Activated naive CD8-positive, alpha-beta T cell treated with anti-CD3 and anti-CD28 coated beads for 36 hours (primary cell): Measurements from ENCODE around the gene ZNF683. TPM values are rescaled to one million over a fixed set of nuclear protein-coding genes. Genes with fewer than 3 reads are reported as not detected.
"Not testable (repeated sequence)": the region's sequence is repeated elsewhere in the genome, so short reads cannot be mapped to it uniquely, and the experiment has no call there.

Experiments
- DNase-seq: peaks from one replicate; pipeline ENCODE4 v3.0.0; 2021
- H3K27ac Mint-ChIP-seq: one replicate; pipeline ENCODE4 v1.8.0; 2022; ENCODE audit warnings: mild to moderate bottlenecking, moderate library complexity, mixed read lengths
- H3K27me3 Mint-ChIP-seq: one replicate; pipeline ENCODE4 v1.8.0; 2022; ENCODE audit warnings: mild to moderate bottlenecking, mixed read lengths
- H3K36me3 Mint-ChIP-seq: one replicate; pipeline ENCODE4 v1.8.0; 2021; ENCODE audit warnings: mild to moderate bottlenecking, mixed read lengths
- H3K4me1 Mint-ChIP-seq: one replicate; pipeline ENCODE4 v1.8.0; 2021; ENCODE audit warnings: mixed read lengths
- H3K4me3 Mint-ChIP-seq: one replicate; pipeline ENCODE4 v1.8.0; 2022; ENCODE audit warnings: mild to moderate bottlenecking, moderate library complexity, mixed read lengths
- H3K9me3 Mint-ChIP-seq: one replicate; pipeline ENCODE4 v1.8.0; 2022; ENCODE audit warnings: mixed read lengths
- total RNA-seq, 2 experiments: library from RNA; stranded (reverse); gene quantifications; one replicate each; pipeline ENCODE4 v1.2.3, GENCODE V29; 2021

ZNF683 gene
- total RNA-seq, 2 experiments from 2014 or later, result 0.27 to 0.32 TPM

GRCh38 chr1:26399034-26399433 is 26.5 kb upstream of the ZNF683 start:
- Mint-ChIP-seq H3K9me3 (no peaks in the 10 kb centered on the region), H3K4me3 (no peak overlapping the region), H3K27me3 (peaks cover 15% of the 10 kb centered on the region), H3K36me3 (no peaks in the 10 kb centered on the region), H3K27ac (no peak overlapping the region), H3K4me1 (peaks cover 6% of the 10 kb centered on the region)
- no peak for DNase-seq

- H3K27me3 Mint-ChIP-seq, result no peaks in the 10 kb centered on the region
- no peaks in the 10 kb centered on the region for H3K9me3 Mint-ChIP-seq
- H3K36me3 Mint-ChIP-seq, result no peaks in the 10 kb centered on the region
- H3K4me3 Mint-ChIP-seq, result no peak overlapping the region
- no peak overlapping the region for H3K27ac Mint-ChIP-seq
- peaks cover 19% of the 10 kb centered on the region for H3K4me1 Mint-ChIP-seq
- DNase-seq, result no peak
Observed at GRCh38 chr1:26395754-26396153, 23.2 kb upstream of the ZNF683 start.

GRCh38 chr1:26391450-26391849 is 18.9 kb upstream of the ZNF683 start:
- no peak overlapping the region for H3K4me3 Mint-ChIP-seq
- H3K4me1 Mint-ChIP-seq, result peaks cover 41% of the 10 kb centered on the region
- H3K27me3 Mint-ChIP-seq, result no peaks in the 10 kb centered on the region
- H3K36me3 Mint-ChIP-seq, result no peaks in the 10 kb centered on the region
- H3K27ac Mint-ChIP-seq, result no peak overlapping the region
- no peaks in the 10 kb centered on the region for H3K9me3 Mint-ChIP-seq
- DNase-seq, result peak; percentile 42

- Mint-ChIP-seq H3K4me3 (no peak overlapping the region), H3K27me3 (no peaks in the 10 kb centered on the region), H3K36me3 (no peaks in the 10 kb centered on the region), H3K27ac (peak overlapping the region; percentile 22), H3K9me3 (no peaks in the 10 kb centered on the region), H3K4me1 (peaks cover 50% of the 10 kb centered on the region)
- DNase-seq, result no peak
Observed at GRCh38 chr1:26389604-26390247, 17.2 kb upstream of the ZNF683 start.

GRCh38 chr1:26388791-26389445 is 16.4 kb upstream of the ZNF683 start:
- DNase-seq, result no peak
- no peak overlapping the region for H3K27ac Mint-ChIP-seq
- H3K9me3 Mint-ChIP-seq, result no peaks in the 10 kb centered on the region
- no peak overlapping the region for H3K4me3 Mint-ChIP-seq
- H3K27me3 Mint-ChIP-seq, result no peaks in the 10 kb centered on the region
- H3K36me3 Mint-ChIP-seq, result no peaks in the 10 kb centered on the region
- peaks cover 55% of the 10 kb centered on the region for H3K4me1 Mint-ChIP-seq

- Mint-ChIP-seq H3K4me1 (peaks cover 55% of the 10 kb centered on the region), H3K36me3 (no peaks in the 10 kb centered on the region)
Observed at GRCh38 chr1:26387447-26387846, 14.9 kb upstream of the ZNF683 start.

GRCh38 chr1:26385063-26385462 is 12.5 kb upstream of the ZNF683 start:
- Mint-ChIP-seq H3K4me1 (peaks cover 43% of the 10 kb centered on the region), H3K4me3 (peak overlapping the region; percentile 10)
- H3K9me3 Mint-ChIP-seq, H3K36me3 Mint-ChIP-seq, H3K27me3 Mint-ChIP-seq, H3K27ac Mint-ChIP-seq, DNase-seq: not testable (repeated sequence)

More at GRCh38 chr1:26387447-26387846, 14.9 kb upstream of the ZNF683 start:
- H3K9me3 Mint-ChIP-seq, result no peaks in the 10 kb centered on the region
- no peak overlapping the region for H3K4me3 Mint-ChIP-seq
- H3K27ac Mint-ChIP-seq, result no peak overlapping the region
- no peak for DNase-seq
- H3K27me3 Mint-ChIP-seq, result no peaks in the 10 kb centered on the region

GRCh38 chr1:26384076-26384475 is 11.5 kb upstream of the ZNF683 start:
- Mint-ChIP-seq H3K4me1 (peaks cover 37% of the 10 kb centered on the region), H3K4me3 (no peak overlapping the region), H3K27me3 (no peaks in the 10 kb centered on the region), H3K36me3 (no peaks in the 10 kb centered on the region), H3K27ac (peak overlapping the region; percentile 0), H3K9me3 (no peaks in the 10 kb centered on the region)
- DNase-seq, result no peak

- Mint-ChIP-seq H3K27ac (no peak overlapping the region), H3K4me3 (no peak overlapping the region), H3K27me3 (no peaks in the 10 kb centered on the region), H3K9me3 (peaks cover 3% of the 10 kb centered on the region), H3K36me3 (peaks cover 4% of the 10 kb centered on the region), H3K4me1 (peaks cover 50% of the 10 kb centered on the region)
- DNase-seq, result no peak
Observed at GRCh38 chr1:26378879-26379251, 6.3 kb upstream of the ZNF683 start.

- H3K36me3 Mint-ChIP-seq, result peaks cover 4% of the 10 kb centered on the region
- H3K27me3 Mint-ChIP-seq, result no peaks in the 10 kb centered on the region
- peak; percentile 83 for DNase-seq
- H3K4me1 Mint-ChIP-seq, result peaks cover 56% of the 10 kb centered on the region
- H3K9me3 Mint-ChIP-seq, result peaks cover 3% of the 10 kb centered on the region
- H3K4me3 Mint-ChIP-seq, result peak overlapping the region; percentile 50
- H3K27ac Mint-ChIP-seq, result peak overlapping the region; percentile 89
Observed at GRCh38 chr1:26378088-26378878, 5.7 kb upstream of the ZNF683 start.

GRCh38 chr1:26376050-26376449 is 3.5 kb upstream of the ZNF683 start:
- H3K36me3 Mint-ChIP-seq, result peaks cover 5% of the 10 kb centered on the region
- H3K4me1 Mint-ChIP-seq, result peaks cover 67% of the 10 kb centered on the region
- no peak overlapping the region for H3K4me3 Mint-ChIP-seq
- H3K27ac Mint-ChIP-seq, result no peak overlapping the region
- no peaks in the 10 kb centered on the region for H3K27me3 Mint-ChIP-seq
- peaks cover 4% of the 10 kb centered on the region for H3K9me3 Mint-ChIP-seq
- DNase-seq, result no peak

GRCh38 chr1:26375081-26375480 is 2.5 kb upstream of the ZNF683 start:
- Mint-ChIP-seq H3K4me3 (peak overlapping the region; percentile 27), H3K9me3 (peaks cover 8% of the 10 kb centered on the region), H3K27ac (peak overlapping the region; percentile 84), H3K27me3 (no peaks in the 10 kb centered on the region), H3K36me3 (peaks cover 10% of the 10 kb centered on the region), H3K4me1 (peaks cover 76% of the 10 kb centered on the region)
- DNase-seq, result no peak

- H3K27ac Mint-ChIP-seq, result peak overlapping the region; percentile 84
- not testable (repeated sequence) for H3K36me3 Mint-ChIP-seq, DNase-seq, H3K27me3 Mint-ChIP-seq, H3K4me3 Mint-ChIP-seq, H3K9me3 Mint-ChIP-seq
- peaks cover 76% of the 10 kb centered on the region for H3K4me1 Mint-ChIP-seq
Observed at GRCh38 chr1:26374361-26374760, 1.8 kb upstream of the ZNF683 start.

- H3K4me1 Mint-ChIP-seq, result peaks cover 72% of the 10 kb centered on the region
- no peaks in the 10 kb centered on the region for H3K27me3 Mint-ChIP-seq
Observed at GRCh38 chr1:26373789-26374188, 1.2 kb upstream of the ZNF683 start.

GRCh38 chr1:26373281-26373680 is 731 bp upstream of the ZNF683 start:
- H3K4me3 Mint-ChIP-seq, result peak overlapping the region; percentile 9
- peak; percentile 51 for DNase-seq
- H3K4me1 Mint-ChIP-seq, result peaks cover 67% of the 10 kb centered on the region
- H3K9me3 Mint-ChIP-seq, result peaks cover 5% of the 10 kb centered on the region
- no peaks in the 10 kb centered on the region for H3K27me3 Mint-ChIP-seq
- peaks cover 5% of the 10 kb centered on the region for H3K36me3 Mint-ChIP-seq
- H3K27ac Mint-ChIP-seq, result peak overlapping the region; percentile 84

More at GRCh38 chr1:26373789-26374188, 1.2 kb upstream of the ZNF683 start:
- no peak for DNase-seq
- Mint-ChIP-seq H3K9me3 (peaks cover 7% of the 10 kb centered on the region), H3K36me3 (peaks cover 9% of the 10 kb centered on the region), H3K27ac (peak overlapping the region; percentile 84), H3K4me3 (peak overlapping the region; percentile 9)
